Breast epithelium (tissue), 4 donors: ENCODE measurements around the gene KCTD16. TPM values are rescaled to one million over a fixed set of nuclear protein-coding genes. Genes with fewer than 3 reads are reported as not detected.

ENCODE experiments used
- DNase-seq, 2 donors: peaks; one replicate each; pipeline ENCODE4 v3.0.0-alpha.2; 2019; ENCODE audit warnings: low spot score in 2 of 2
- H3K27ac ChIP-seq, 2 donors: fragments of 200-600 bp; sonication (generic) in 1 of 2; one replicate each; pipeline ENCODE4 v1.5.1; 2016 to 2019; ENCODE audit warnings: mild to moderate bottlenecking in 1 of 2
- H3K27me3 ChIP-seq, 2 donors: fragments of 200-600 bp; sonication (generic) in 1 of 2; one replicate each; pipeline versions ENCODE4 v1.5.1 to v1.6.0; 2017 to 2019; ENCODE audit warnings: control low read depth in 1 of 2, mild to moderate bottlenecking in 1 of 2
- H3K36me3 ChIP-seq: fragments of 200-600 bp; one replicate; pipeline ENCODE4 v1.5.1; 2019
- H3K4me1 ChIP-seq, 2 donors: fragments of 200-600 bp; sonication (generic); one replicate each; pipeline ENCODE4 v1.5.1; 2016 to 2019; ENCODE audit warnings: control low read depth in 1 of 2
- H3K4me3 ChIP-seq, 3 donors: fragments of 200-600 bp; sonication (generic); 1 replicate in 2 of 3; 2 replicates in 1 of 3; pipeline ENCODE4 v1.5.1; 2016 to 2019; ENCODE audit warnings: mild to moderate bottlenecking in 3 of 3, moderate library complexity in 2 of 3
- H3K9me3 ChIP-seq, 2 donors: fragments of 200-600 bp; sonication (generic) in 1 of 2; one replicate each; pipeline ENCODE4 v1.5.1; 2016 to 2019; ENCODE audit warnings: control low read depth in 1 of 2
- POLR2A ChIP-seq: fragments of 450-650 bp; IDR thresholded peaks from one replicate; pipeline ENCODE4 v1.6.1; 2016; ENCODE audit warnings: antibody characterized with exemption, mild to moderate bottlenecking, moderate library complexity
- POLR2AphosphoS5 ChIP-seq, 3 donors: sonication (generic); formaldehyde crosslinking; IDR thresholded peaks; one replicate each; pipeline ENCODE4 v1.6.1; 2017; ENCODE audit warnings: antibody characterized with exemption in 3 of 3
- intact Hi-C: fragments of 100-400 bp; cut with DNase I; formaldehyde crosslinking; loops from one replicate; pipeline ENCODE4 v1.15.1; 2023; ENCODE audit warnings: low total_unique reads
- total RNA-seq, 3 donors: library from RNA; depleted of rRNA; stranded (reverse); fragments of >200 nt; gene quantifications; one replicate each; pipeline ENCODE4 v1.1.0, GENCODE V29; 2016
- TF ChIP-seq, protein P1 (sequence below), 3 donors: fragments of 450-650 bp; IDR thresholded peaks; one replicate each; pipeline ENCODE4 v1.5.1; 2016 to 2017; ENCODE audit warnings: antibody characterized with exemption in 3 of 3, mild to moderate bottlenecking in 3 of 3, moderate library complexity in 3 of 3

Gene KCTD16
- total RNA-seq, 3 donors from 2014 or later = under 0.01 to 0.33 (median 0.32) TPM

GRCh38 chr5:144377207-144377606 is 206.5 kb downstream of the KCTD16 start:
- Histone ChIP-seq H3K27me3 (no peaks in the 10 kb centered on the region), H3K36me3 (no peaks in the 10 kb centered on the region), H3K9me3 (no peaks in the 10 kb centered on the region), H3K4me1 (no peaks in the 10 kb centered on the region), H3K4me3 (no peak overlapping the region), H3K27ac (no peak overlapping the region)
- no peak for DNase-seq
- intact Hi-C loops = no loop called here
- TF ChIP-seq POLR2A = no peak
- TF ChIP-seq, protein P1, sequence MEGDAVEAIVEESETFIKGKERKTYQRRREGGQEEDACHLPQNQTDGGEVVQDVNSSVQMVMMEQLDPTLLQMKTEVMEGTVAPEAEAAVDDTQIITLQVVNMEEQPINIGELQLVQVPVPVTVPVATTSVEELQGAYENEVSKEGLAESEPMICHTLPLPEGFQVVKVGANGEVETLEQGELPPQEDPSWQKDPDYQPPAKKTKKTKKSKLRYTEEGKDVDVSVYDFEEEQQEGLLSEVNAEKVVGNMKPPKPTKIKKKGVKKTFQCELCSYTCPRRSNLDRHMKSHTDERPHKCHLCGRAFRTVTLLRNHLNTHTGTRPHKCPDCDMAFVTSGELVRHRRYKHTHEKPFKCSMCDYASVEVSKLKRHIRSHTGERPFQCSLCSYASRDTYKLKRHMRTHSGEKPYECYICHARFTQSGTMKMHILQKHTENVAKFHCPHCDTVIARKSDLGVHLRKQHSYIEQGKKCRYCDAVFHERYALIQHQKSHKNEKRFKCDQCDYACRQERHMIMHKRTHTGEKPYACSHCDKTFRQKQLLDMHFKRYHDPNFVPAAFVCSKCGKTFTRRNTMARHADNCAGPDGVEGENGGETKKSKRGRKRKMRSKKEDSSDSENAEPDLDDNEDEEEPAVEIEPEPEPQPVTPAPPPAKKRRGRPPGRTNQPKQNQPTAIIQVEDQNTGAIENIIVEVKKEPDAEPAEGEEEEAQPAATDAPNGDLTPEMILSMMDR (IDR thresholded peaks at IDR 0.05) = no peak
- TF ChIP-seq POLR2AphosphoS5 (IDR thresholded peaks at IDR 0.05) = no peak

DNA sequence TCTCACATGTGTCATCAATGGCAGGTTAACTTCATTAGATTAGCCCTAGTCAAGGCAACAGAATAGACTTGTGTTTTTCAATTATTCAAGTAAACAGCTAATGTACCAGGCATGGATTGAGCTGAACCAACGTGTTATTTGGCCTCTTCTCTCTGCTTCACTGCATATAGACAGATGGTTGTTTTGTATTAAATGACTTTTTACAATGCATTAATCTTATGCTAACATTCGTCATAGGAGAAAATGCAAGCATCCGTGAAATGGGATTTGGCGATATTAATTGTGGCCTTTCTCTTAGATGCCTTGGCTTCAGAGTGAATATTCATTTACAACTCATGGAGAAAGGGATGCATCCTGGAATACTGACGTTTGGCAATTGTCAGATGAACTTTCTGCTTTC is 208.0 kb downstream of the KCTD16 start:
- intact Hi-C loops = no loop called here
- Histone ChIP-seq H3K4me1 (no peaks in the 10 kb centered on the region), H3K27me3 (no peaks in the 10 kb centered on the region), H3K4me3 (no peak overlapping the region), H3K9me3 (no peaks in the 10 kb centered on the region), H3K36me3 (no peaks in the 10 kb centered on the region), H3K27ac (no peak overlapping the region)
- DNase-seq = no peak
- TF ChIP-seq, protein P1 (IDR thresholded peaks at IDR 0.05) = no peak
- TF ChIP-seq POLR2AphosphoS5 (IDR thresholded peaks at IDR 0.05) (no peak), POLR2A (no peak)

DNA sequence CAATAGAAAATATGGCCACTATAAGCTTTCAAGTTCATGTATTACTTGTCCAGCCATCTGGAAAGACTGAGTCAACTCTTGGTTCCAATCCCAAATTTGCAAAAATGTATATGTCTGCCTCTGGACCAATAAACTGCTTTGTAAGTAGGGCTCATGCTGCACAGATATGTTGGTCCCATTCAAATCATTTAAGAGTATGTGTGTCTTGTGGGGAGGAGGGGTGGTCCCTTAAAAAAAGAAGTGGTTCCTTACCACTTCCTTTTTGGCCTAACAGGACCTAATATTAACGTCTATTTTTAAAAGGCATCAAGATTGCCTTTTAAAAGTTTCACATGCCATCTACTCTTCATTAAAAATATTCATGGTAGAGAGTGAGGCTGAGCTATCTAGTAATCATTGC is 214.9 kb downstream of the KCTD16 start:
- Histone ChIP-seq H3K4me3 (no peak overlapping the region), H3K27me3 (no peaks in the 10 kb centered on the region), H3K4me1 (no peaks in the 10 kb centered on the region), H3K36me3 (no peaks in the 10 kb centered on the region), H3K27ac (no peak overlapping the region), H3K9me3 (no peaks in the 10 kb centered on the region)
- no peak for DNase-seq
- intact Hi-C loops = no loop called here
- no peak for TF ChIP-seq POLR2A
- TF ChIP-seq POLR2AphosphoS5 (IDR thresholded peaks at IDR 0.05) = no peak
- TF ChIP-seq, protein P1 (IDR thresholded peaks at IDR 0.05) = no peak

DNA sequence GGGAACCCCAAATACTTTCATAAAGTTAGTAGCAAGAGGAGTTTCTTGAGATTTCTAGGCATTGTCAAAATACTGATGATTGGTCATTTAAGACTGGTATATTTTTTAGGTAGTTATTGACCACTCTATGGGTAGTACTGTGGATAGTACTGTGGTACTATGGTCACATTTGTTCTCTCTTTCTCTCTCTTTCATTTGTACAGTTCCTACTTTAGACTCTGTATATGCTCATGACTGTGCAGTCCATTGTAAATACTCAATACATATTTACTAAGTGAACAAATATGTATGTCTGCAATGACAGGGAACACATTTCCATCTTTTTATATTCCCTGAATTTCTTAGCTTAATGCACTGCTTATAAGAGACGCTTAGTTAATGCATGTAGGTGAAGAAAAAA is 215.6 kb downstream of the KCTD16 start:
- Histone ChIP-seq H3K36me3 (no peaks in the 10 kb centered on the region), H3K27ac (no peak overlapping the region), H3K27me3 (no peaks in the 10 kb centered on the region), H3K4me3 (no peak overlapping the region), H3K4me1 (no peaks in the 10 kb centered on the region), H3K9me3 (no peaks in the 10 kb centered on the region)
- TF ChIP-seq POLR2A = no peak
- TF ChIP-seq, protein P1 (IDR thresholded peaks at IDR 0.05) = no peak
- TF ChIP-seq POLR2AphosphoS5 (IDR thresholded peaks at IDR 0.05) = no peak
- no peak for DNase-seq
- intact Hi-C loops = no loop called here

- Histone ChIP-seq H3K27ac (no peak overlapping the region), H3K9me3 (no peaks in the 10 kb centered on the region), H3K36me3 (no peaks in the 10 kb centered on the region), H3K4me1 (no peaks in the 10 kb centered on the region), H3K4me3 (no peak overlapping the region), H3K27me3 (no peaks in the 10 kb centered on the region)
- no peak for DNase-seq
- intact Hi-C loops = no loop called here
- TF ChIP-seq POLR2AphosphoS5 (IDR thresholded peaks at IDR 0.05) (no peak), POLR2A (no peak)
- TF ChIP-seq, protein P1 (IDR thresholded peaks at IDR 0.05) = no peak
These were observed 219.5 kb downstream of the KCTD16 start for GRCh38 chr5:144390133-144390532.
